ENCODE results near the gene FRMPD1. TPM values are rescaled to one million over a fixed set of nuclear protein-coding genes. Genes with fewer than 3 reads are reported as not detected.

FRMPD1 gene
- total and polyA plus RNA-seq, 2 experiments from 2014 or later = not detected

- H3K27ac ChIP-seq = no peak overlapping the region
- TF ChIP-seq EZH2 (IDR thresholded peaks at IDR 0.05; ENCODE audit: insufficient read depth, poor library complexity, severe bottlenecking) = no peak
- TF ChIP-seq EZH2phosphoT487 (IDR thresholded peaks at IDR 0.05; ENCODE audit: insufficient read depth, low read depth) = no peak
- no peaks in the 10 kb centered on the region for H4K20me1 ChIP-seq (ENCODE audit: insufficient read depth)
- no peak for DNase-seq
- no peak overlapping the region for H3K4me3 ChIP-seq
- H3F3A ChIP-seq (ENCODE audit: insufficient read depth) = no peaks in the 10 kb centered on the region
- no peaks in the 10 kb centered on the region for H3K36me3 ChIP-seq (ENCODE audit: low read depth)
- H3K79me2 ChIP-seq (ENCODE audit: insufficient read depth) = no peaks in the 10 kb centered on the region
- no peak overlapping the region for H3K9ac ChIP-seq
- no peak overlapping the region for H3K4me2 ChIP-seq (ENCODE audit: unreplicated experiment)
- no peaks in the 10 kb centered on the region for H3K9me2 ChIP-seq (ENCODE audit: insufficient read depth)
- WGBS, 2 experiments (ENCODE audit: low coverage in 1 of 2, low lambda C conversion rate in 2 of 2, missing lambda C conversion rate in 2 of 2) = 81 to 82% methylated on average over 5 of the region's 5 CpGs
- no peak overlapping the region for H2AFZ ChIP-seq
- no peaks in the 10 kb centered on the region for H3K9me3 ChIP-seq (ENCODE audit: low read depth)
- peaks cover 13% of the 10 kb centered on the region; the same call in 1 of the 2 replicates for H3K4me1 ChIP-seq (ENCODE audit: insufficient read depth)
- in situ Hi-C loops (cut with MboI) = no loop called here
- H3K27me3 ChIP-seq (replicated peaks; ENCODE audit: insufficient read depth) = no peaks in the 10 kb centered on the region
Observed at GRCh38 chr9:37625036-37625757, 25.6 kb upstream of the FRMPD1 start.

DNA sequence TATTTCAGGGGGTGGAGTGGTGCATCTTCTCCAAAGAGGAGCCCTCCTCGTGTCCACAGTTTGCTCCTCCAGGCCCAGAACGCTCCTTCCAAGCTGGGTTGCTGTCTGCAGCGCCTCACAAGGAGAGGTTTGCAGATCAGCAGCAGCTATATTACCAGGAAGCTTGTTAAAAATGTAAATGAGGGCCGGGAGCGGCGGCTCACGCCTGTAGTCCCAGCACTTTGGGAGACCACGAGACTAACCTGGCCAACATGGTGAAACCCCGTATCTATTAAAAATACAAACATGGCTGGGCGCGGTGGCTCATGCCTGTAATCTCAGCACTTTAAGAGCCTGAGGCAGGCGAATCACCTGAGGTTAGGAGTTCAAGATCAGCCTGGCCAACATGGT is 25.0 kb upstream of the FRMPD1 start:
- no peak overlapping the region for H3K9ac ChIP-seq
- peaks cover 13% of the 10 kb centered on the region; the same call in 1 of the 2 replicates for H3K4me1 ChIP-seq (ENCODE audit: insufficient read depth)
- no peaks in the 10 kb centered on the region for H3F3A ChIP-seq (ENCODE audit: insufficient read depth)
- in situ Hi-C loops (cut with MboI) = no loop called here
- no peak for TF ChIP-seq EZH2phosphoT487 (IDR thresholded peaks at IDR 0.05; ENCODE audit: insufficient read depth, low read depth)
- TF ChIP-seq EZH2 (IDR thresholded peaks at IDR 0.05; ENCODE audit: insufficient read depth, poor library complexity, severe bottlenecking) = no peak
- no peaks in the 10 kb centered on the region for H3K79me2 ChIP-seq (ENCODE audit: insufficient read depth)
- H4K20me1 ChIP-seq (ENCODE audit: insufficient read depth) = no peaks in the 10 kb centered on the region
- no peaks in the 10 kb centered on the region for H3K9me3 ChIP-seq (ENCODE audit: low read depth)
- no peak overlapping the region for H3K4me3 ChIP-seq
- 66 to 79% methylated on average over 12 of the region's 12 CpGs for WGBS, 2 experiments (ENCODE audit: low coverage in 1 of 2, low lambda C conversion rate in 2 of 2, missing lambda C conversion rate in 2 of 2)
- H2AFZ ChIP-seq = no peak overlapping the region
- DNase-seq = no peak
- H3K9me2 ChIP-seq (ENCODE audit: insufficient read depth) = no peaks in the 10 kb centered on the region
- H3K4me2 ChIP-seq (ENCODE audit: unreplicated experiment) = no peak overlapping the region
- no peaks in the 10 kb centered on the region for H3K27me3 ChIP-seq (replicated peaks; ENCODE audit: insufficient read depth)
- H3K36me3 ChIP-seq (ENCODE audit: low read depth) = no peaks in the 10 kb centered on the region
- H3K27ac ChIP-seq = no peak overlapping the region

GRCh38 chr9:37626708-37627292 is 24.0 kb upstream of the FRMPD1 start:
- Histone ChIP-seq H2AFZ (no peak overlapping the region), H3F3A (ENCODE audit: insufficient read depth) (no peaks in the 10 kb centered on the region), H3K4me1 (ENCODE audit: insufficient read depth) (peaks cover 13% of the 10 kb centered on the region; the same call in 1 of the 2 replicates), H3K9ac (no peak overlapping the region), H4K20me1 (ENCODE audit: insufficient read depth) (no peaks in the 10 kb centered on the region), H3K79me2 (ENCODE audit: insufficient read depth) (no peaks in the 10 kb centered on the region), H3K4me2 (ENCODE audit: unreplicated experiment) (no peak overlapping the region), H3K4me3 (no peak overlapping the region), H3K9me2 (ENCODE audit: insufficient read depth) (no peaks in the 10 kb centered on the region), H3K36me3 (ENCODE audit: low read depth) (no peaks in the 10 kb centered on the region), H3K27me3 (replicated peaks; ENCODE audit: insufficient read depth) (no peaks in the 10 kb centered on the region; the same call in 1 of the 2 replicates), H3K27ac (no peak overlapping the region), H3K9me3 (ENCODE audit: low read depth) (no peaks in the 10 kb centered on the region)
- 19 to 28% methylated on average over 5 of the region's 5 CpGs for WGBS, 2 experiments (ENCODE audit: low coverage in 1 of 2, low lambda C conversion rate in 2 of 2, missing lambda C conversion rate in 2 of 2)
- no peak for DNase-seq
- TF ChIP-seq EZH2phosphoT487 (IDR thresholded peaks at IDR 0.05; ENCODE audit: insufficient read depth, low read depth) = no peak
- TF ChIP-seq EZH2 (IDR thresholded peaks at IDR 0.05; ENCODE audit: insufficient read depth, poor library complexity, severe bottlenecking) = no peak
- in situ Hi-C loops (cut with MboI) = no loop called here

DNA sequence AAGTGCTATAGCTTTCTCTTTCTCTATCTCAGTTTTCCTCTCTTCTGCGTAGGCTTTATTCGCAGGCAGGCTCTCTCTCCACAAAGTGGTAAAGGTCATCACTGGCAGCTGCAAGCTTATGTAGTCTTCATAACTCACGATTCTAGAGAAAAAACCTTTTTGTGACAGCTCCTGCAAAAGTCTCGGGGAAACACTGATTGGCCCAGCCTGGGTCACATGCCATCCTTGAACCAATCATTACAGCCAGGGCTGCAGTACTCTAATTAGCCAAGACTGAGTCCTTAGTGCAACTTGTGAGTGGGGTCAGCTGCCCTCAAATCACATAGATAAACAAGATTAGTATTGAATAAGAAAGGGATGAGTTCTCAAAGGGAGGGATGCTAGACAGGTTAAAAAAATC is 18.3 kb upstream of the FRMPD1 start:
- Histone ChIP-seq H3K4me1 (ENCODE audit: insufficient read depth) (no peaks in the 10 kb centered on the region), H2AFZ (no peak overlapping the region), H3K36me3 (ENCODE audit: low read depth) (no peaks in the 10 kb centered on the region), H3K27ac (no peak overlapping the region), H3K4me3 (no peak overlapping the region), H3K9me3 (ENCODE audit: low read depth) (no peaks in the 10 kb centered on the region), H3K27me3 (replicated peaks; ENCODE audit: insufficient read depth) (peaks cover 19% of the 10 kb centered on the region; the same call in 1 of the 2 replicates), H3K9me2 (ENCODE audit: insufficient read depth) (no peaks in the 10 kb centered on the region), H3K79me2 (ENCODE audit: insufficient read depth) (no peaks in the 10 kb centered on the region), H3F3A (ENCODE audit: insufficient read depth) (no peaks in the 10 kb centered on the region), H4K20me1 (ENCODE audit: insufficient read depth) (no peaks in the 10 kb centered on the region), H3K9ac (no peak overlapping the region), H3K4me2 (ENCODE audit: unreplicated experiment) (no peak overlapping the region)
- TF ChIP-seq EZH2 (IDR thresholded peaks at IDR 0.05; ENCODE audit: insufficient read depth, poor library complexity, severe bottlenecking) (no peak), EZH2phosphoT487 (IDR thresholded peaks at IDR 0.05; ENCODE audit: insufficient read depth, low read depth) (no peak)
- in situ Hi-C loops (cut with MboI) = no loop called here
- no peak for DNase-seq
- WGBS, 2 experiments (ENCODE audit: low coverage in 1 of 2, low lambda C conversion rate in 2 of 2, missing lambda C conversion rate in 2 of 2) = 61 to 62% methylated on average over 4 of the region's 4 CpGs
